HCT116 (cell line): ENCODE measurements around the gene CSNK2A1. TPM values are rescaled to one million over a fixed set of nuclear protein-coding genes. Genes with fewer than 3 reads are reported as not detected.

ENCODE experiments used
- ATAC-seq: fragments of 200-7000 bp; cut with Tn5 transposase; 2 replicates; pipeline ENCODE4 v1.9.1; 2020; ENCODE audit warnings: mild to moderate bottlenecking, moderate library complexity
- BruUV-seq: library from RNA; stranded (reverse); fragments of 400-500 nt; replicated peaks from 2 replicates; lab custom pipeline; 2021; lab: Mats Ljungman, UMichigan
- CTCF ChIA-PET: fragments of 300-600 bp; sonication (Branson Sonifier 250); formaldehyde crosslinking; loops from one replicate; lab custom pipeline; 2021; ENCODE audit warnings: antibody characterized with exemption; lab: Charles Lee
- POLR2A ChIA-PET: fragments of 300-600, 350-600 bp; sonication (Branson Sonifier 250); formaldehyde crosslinking; loops from one replicate; lab custom pipeline; 2021; ENCODE audit warnings: antibody characterized with exemption; lab: Charles Lee
- RAD21 ChIA-PET, 2 experiments: fragments of 300-600 bp; sonication (Branson Sonifier 250); formaldehyde crosslinking; loops; one replicate each; lab custom pipeline; 2023; ENCODE audit warnings: low total read pairs in 2 of 2; ENCODE audit not compliant: uncharacterized antibody in 2 of 2, unreplicated experiment in 2 of 2, low non-redundant PET in 1 of 2; lab: Charles Lee
- DNase-seq: peaks from one replicate; pipeline ENCODE4 v3.0.0-alpha.2; 2010; ENCODE audit warnings: low read depth, low spot score
- H2AFZ ChIP-seq: fragments of 200-600 bp; shearing (Covaris generic), sonication (generic); 2 replicates; pipeline ENCODE4 v1.6.1; 2017; ENCODE audit warnings: low read depth, mixed run types, mixed read lengths, antibody characterized with exemption, low read length; ENCODE audit not compliant: poor library complexity, severe bottlenecking
- H3K27ac ChIP-seq: 2 replicates; pipeline ENCODE4 v1.5.1; 2012; ENCODE audit warnings: low read depth, low read length
- H3K27me3 ChIP-seq: fragments of 200-600 bp; sonication (generic); 2 replicates; pipeline ENCODE4 v1.6.1; 2016; ENCODE audit warnings: mixed run types, low read length, mixed read lengths; ENCODE audit not compliant: insufficient read depth
- H3K36me3 ChIP-seq, 2 experiments: fragments of 200-500 bp in 1 of 2; fragments of 200-600 bp in 1 of 2; sonication (Bioruptor generic) in 1 of 2; sonication (generic) in 1 of 2; 2 replicates each; pipeline versions ENCODE4 v1.5.1 to v1.6.1; 2014 to 2016; ENCODE audit warnings: low read length in 2 of 2, inconsistent platforms in 1 of 2, mixed read lengths in 1 of 2, mixed run types in 1 of 2; ENCODE audit not compliant: insufficient read depth in 2 of 2, control insufficient read depth in 1 of 2
- H3K4me1 ChIP-seq, 2 experiments: fragments of 200-600 bp in 1 of 2; sonication (generic) in 1 of 2; 2 replicates each; pipeline versions ENCODE4 v1.5.1 to v1.6.1; 2012 to 2017; ENCODE audit warnings: low read length in 2 of 2, inconsistent platforms in 1 of 2, mild to moderate bottlenecking in 1 of 2, mixed read lengths in 1 of 2, mixed run types in 1 of 2, moderate library complexity in 1 of 2; ENCODE audit not compliant: insufficient read depth in 2 of 2, control insufficient read depth in 1 of 2
- H3K4me2 ChIP-seq: fragments of 200-600 bp; sonication (generic); 2 replicates; pipeline ENCODE4 v1.6.1; 2017; ENCODE audit warnings: mixed run types, low read length, mixed read lengths
- H3K4me3 ChIP-seq, 2 experiments: fragments of 200-600 bp in 1 of 2; sonication (generic) in 1 of 2; replicated peaks in 1 of 2; 2 replicates each; pipeline ENCODE4 v1.5.1; 2011 to 2016; ENCODE audit warnings: low read length in 2 of 2, control low read depth in 1 of 2, low read depth in 1 of 2, mild to moderate bottlenecking in 1 of 2, mixed read lengths in 1 of 2, mixed run types in 1 of 2
- H3K79me2 ChIP-seq: fragments of 200-600 bp; sonication (generic); 2 replicates; pipeline ENCODE4 v1.6.1; 2017; ENCODE audit warnings: mild to moderate bottlenecking, mixed run types, low read length, moderate library complexity, mixed read lengths; ENCODE audit not compliant: insufficient read depth
- H3K9ac ChIP-seq: fragments of 200-600 bp; sonication (generic); 2 replicates; pipeline ENCODE4 v1.6.1; 2016; ENCODE audit warnings: low read length, mixed read lengths
- H3K9me2 ChIP-seq: fragments of 200-600 bp; sonication (generic), shearing (Covaris generic); 2 replicates; pipeline ENCODE4 v1.6.1; 2017; ENCODE audit warnings: mixed run types, mild to moderate bottlenecking, moderate library complexity; ENCODE audit not compliant: insufficient read depth
- H3K9me3 ChIP-seq, 2 experiments: fragments of 200-500 bp in 1 of 2; fragments of 200-600 bp in 1 of 2; sonication (Bioruptor generic) in 1 of 2; sonication (generic) in 1 of 2; 2 replicates each; pipeline ENCODE4 v1.6.1; 2014 to 2017; ENCODE audit warnings: low read length in 2 of 2, mixed read lengths in 2 of 2, inconsistent platforms in 1 of 2, low read depth in 1 of 2, mild to moderate bottlenecking in 1 of 2, mixed run types in 1 of 2, moderate library complexity in 1 of 2; ENCODE audit not compliant: control insufficient read depth in 1 of 2, insufficient read depth in 1 of 2
- H4K20me1 ChIP-seq: fragments of 200-600 bp; sonication (generic), shearing (Covaris generic); 2 replicates; pipeline ENCODE4 v1.6.1; 2017; ENCODE audit warnings: mixed run types, mild to moderate bottlenecking, moderate library complexity; ENCODE audit not compliant: insufficient read depth
- POLR2AphosphoS5 ChIP-seq: IDR thresholded peaks from 2 replicates; pipeline ENCODE4 v1.6.1; 2011; ENCODE audit warnings: mild to moderate bottlenecking, low read depth, low read length, moderate library complexity
- ZFX ChIP-seq: fragments of 450-650 bp; IDR thresholded peaks from 2 replicates; pipeline ENCODE4 v1.6.1; 2017
- ZNF274 ChIP-seq: fragments of 200-500 bp; sonication (Bioruptor generic); IDR thresholded peaks from 2 replicates; pipeline ENCODE4 v1.6.1; 2014; ENCODE audit warnings: mild to moderate bottlenecking, low read depth, low read length, inconsistent platforms
- intact Hi-C: fragments of 100-400 bp; cut with micrococcal nuclease; formaldehyde crosslinking; loops from 2 replicates; pipeline ENCODE4 v1.10.0; 2022
- total RNA-seq: library from RNA; stranded (reverse); gene quantifications from one replicate; pipeline ENCODE4 v1.2.1, GENCODE V29; 2021; ENCODE audit not compliant: unreplicated experiment
- TF ChIP-seq, protein P1 (sequence below): IDR thresholded peaks from 2 replicates; pipeline ENCODE4 v1.6.1; 2011; ENCODE audit warnings: mild to moderate bottlenecking, low read length, moderate library complexity; ENCODE audit not compliant: insufficient replicate concordance; ENCODE audit errors: extremely low read depth
- TF ChIP-seq, protein P2 (sequence below), 3 experiments: fragments of 200-600 bp in 1 of 3; sonication (generic) in 1 of 3; IDR thresholded peaks in 2 of 3; conservative IDR thresholded peaks in 1 of 3; 2 replicates each; pipeline ENCODE4 v1.5.1; 2012 to 2017; ENCODE audit warnings: low read depth in 2 of 3, low read length in 2 of 3, antibody characterized with exemption in 1 of 3, borderline replicate concordance in 1 of 3, control low read depth in 1 of 3, mild to moderate bottlenecking in 1 of 3, mixed read lengths in 1 of 3, mixed run types in 1 of 3, moderate library complexity in 1 of 3; ENCODE audit not compliant: insufficient read depth in 1 of 3

The CSNK2A1 gene
- total RNA-seq, 1 experiment from 2014 or later: 284 TPM

DNA sequence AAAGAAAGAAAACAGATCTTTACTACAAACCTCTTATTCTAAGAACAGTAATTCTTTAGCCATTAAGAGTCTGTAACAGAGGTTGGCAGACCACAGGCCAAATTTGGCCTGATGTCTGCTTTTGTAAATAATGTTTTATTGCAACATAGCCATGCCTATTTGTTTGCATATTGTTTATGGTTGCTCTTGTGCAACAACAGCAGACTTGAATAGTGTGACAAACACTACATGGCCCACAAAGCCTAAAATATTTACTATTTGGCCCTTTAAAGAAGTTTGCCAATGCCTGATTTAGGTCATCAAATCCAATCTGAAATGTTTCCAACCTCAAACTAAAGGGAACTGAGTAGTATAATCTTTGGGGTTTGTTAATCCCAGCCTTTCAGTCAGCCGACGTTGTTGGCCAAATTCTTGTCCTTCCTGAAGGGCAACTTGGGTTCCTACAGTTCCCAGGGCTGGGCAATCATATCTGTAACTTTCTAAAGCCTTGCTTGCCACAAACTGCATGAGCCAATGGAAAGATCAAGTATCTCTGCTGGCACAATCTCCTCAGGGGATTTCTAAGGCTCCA lies 47.4 kb downstream of the CSNK2A1 start:
- H3K4me3 ChIP-seq: no peak overlapping the region
- ChIA-PET CTCF (no interaction called here), POLR2A (no interaction called here), RAD21 (no interaction called here)
- peaks cover 14% of the 10 kb centered on the region for H3K79me2 ChIP-seq
- no peaks in the 10 kb centered on the region for H3K9me3 ChIP-seq
- no peak overlapping the region for H3K27ac ChIP-seq
- no peaks in the 10 kb centered on the region for H4K20me1 ChIP-seq
- H3K36me3 ChIP-seq: peaks cover 60 to 65% of the 10 kb centered on the region in 2 experiments
- H3K4me1 ChIP-seq: no peaks in the 10 kb centered on the region
- ATAC-seq: no peak
- no peak overlapping the region for H2AFZ ChIP-seq
- BruUV-seq: no TSS peak
- intact Hi-C loops: no loop called here
- TF ChIP-seq, protein P1, sequence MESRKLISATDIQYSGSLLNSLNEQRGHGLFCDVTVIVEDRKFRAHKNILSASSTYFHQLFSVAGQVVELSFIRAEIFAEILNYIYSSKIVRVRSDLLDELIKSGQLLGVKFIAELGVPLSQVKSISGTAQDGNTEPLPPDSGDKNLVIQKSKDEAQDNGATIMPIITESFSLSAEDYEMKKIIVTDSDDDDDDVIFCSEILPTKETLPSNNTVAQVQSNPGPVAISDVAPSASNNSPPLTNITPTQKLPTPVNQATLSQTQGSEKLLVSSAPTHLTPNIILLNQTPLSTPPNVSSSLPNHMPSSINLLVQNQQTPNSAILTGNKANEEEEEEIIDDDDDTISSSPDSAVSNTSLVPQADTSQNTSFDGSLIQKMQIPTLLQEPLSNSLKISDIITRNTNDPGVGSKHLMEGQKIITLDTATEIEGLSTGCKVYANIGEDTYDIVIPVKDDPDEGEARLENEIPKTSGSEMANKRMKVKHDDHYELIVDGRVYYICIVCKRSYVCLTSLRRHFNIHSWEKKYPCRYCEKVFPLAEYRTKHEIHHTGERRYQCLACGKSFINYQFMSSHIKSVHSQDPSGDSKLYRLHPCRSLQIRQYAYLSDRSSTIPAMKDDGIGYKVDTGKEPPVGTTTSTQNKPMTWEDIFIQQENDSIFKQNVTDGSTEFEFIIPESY: no peak
- TF ChIP-seq POLR2AphosphoS5: no peak
- no peak for TF ChIP-seq ZFX
- TF ChIP-seq, protein P2, sequence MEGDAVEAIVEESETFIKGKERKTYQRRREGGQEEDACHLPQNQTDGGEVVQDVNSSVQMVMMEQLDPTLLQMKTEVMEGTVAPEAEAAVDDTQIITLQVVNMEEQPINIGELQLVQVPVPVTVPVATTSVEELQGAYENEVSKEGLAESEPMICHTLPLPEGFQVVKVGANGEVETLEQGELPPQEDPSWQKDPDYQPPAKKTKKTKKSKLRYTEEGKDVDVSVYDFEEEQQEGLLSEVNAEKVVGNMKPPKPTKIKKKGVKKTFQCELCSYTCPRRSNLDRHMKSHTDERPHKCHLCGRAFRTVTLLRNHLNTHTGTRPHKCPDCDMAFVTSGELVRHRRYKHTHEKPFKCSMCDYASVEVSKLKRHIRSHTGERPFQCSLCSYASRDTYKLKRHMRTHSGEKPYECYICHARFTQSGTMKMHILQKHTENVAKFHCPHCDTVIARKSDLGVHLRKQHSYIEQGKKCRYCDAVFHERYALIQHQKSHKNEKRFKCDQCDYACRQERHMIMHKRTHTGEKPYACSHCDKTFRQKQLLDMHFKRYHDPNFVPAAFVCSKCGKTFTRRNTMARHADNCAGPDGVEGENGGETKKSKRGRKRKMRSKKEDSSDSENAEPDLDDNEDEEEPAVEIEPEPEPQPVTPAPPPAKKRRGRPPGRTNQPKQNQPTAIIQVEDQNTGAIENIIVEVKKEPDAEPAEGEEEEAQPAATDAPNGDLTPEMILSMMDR (IDR thresholded peaks at IDR 0.05 in 2 of 3, conservative IDR thresholded peaks at IDR 0.05 in 1 of 3; ENCODE audit: borderline replicate concordance in 1 of 3, insufficient read depth in 1 of 3, low read depth in 2 of 3, low read length in 2 of 3): no peak
- no peak for TF ChIP-seq ZNF274
- H3K9me2 ChIP-seq: no peaks in the 10 kb centered on the region
- no peaks in the 10 kb centered on the region for H3K27me3 ChIP-seq
- no peak overlapping the region for H3K4me2 ChIP-seq
- H3K9ac ChIP-seq: no peak overlapping the region
- DNase-seq: no peak
